ENCODE data around the gene TTC1. TPM values are rescaled to one million over a fixed set of nuclear protein-coding genes. Genes with fewer than 3 reads are reported as not detected.

TTC1 gene
- total RNA-seq, 4 donors from 2014 or later, result 39.9 to 67.9 (median 56.3) TPM

DNA sequence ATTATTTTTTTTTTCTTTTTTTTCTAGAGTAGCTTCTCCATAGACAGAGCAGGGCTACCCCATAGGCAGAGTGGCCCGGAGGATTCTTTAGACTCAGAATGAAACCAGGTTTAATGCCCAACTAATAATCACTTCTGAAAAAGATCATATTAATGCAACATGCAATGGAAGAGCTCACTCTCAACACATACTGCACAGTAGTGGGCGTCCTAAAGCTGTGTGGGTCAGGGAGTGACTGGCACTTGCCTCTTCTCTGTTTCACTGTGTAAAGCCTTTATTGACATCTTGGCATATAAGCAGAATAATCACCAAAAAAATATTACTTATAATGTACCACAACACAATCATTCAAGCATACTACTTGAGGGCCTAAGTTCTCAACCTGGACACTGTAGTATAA lies 99.2 kb downstream of the TTC1 start:
- Histone ChIP-seq H3K4me3 (no peak overlapping the region), H3K4me1 (no peaks in the 10 kb centered on the region), H3K27me3 (no peaks in the 10 kb centered on the region), H3K27ac (no peak overlapping the region), H3K36me3 (peaks cover 0 to 14% of the 10 kb centered on the region in 2 donors), H3K9me3 (no peaks in the 10 kb centered on the region)
- intact Hi-C loops (cut with DNase I; ENCODE audit: low total_unique reads) (no loop called here), in situ Hi-C loops (cut with MboI; ENCODE audit: low sequenced_read_pairs in 4 of 4) (no loop called here)
- DNase-seq, result no peak
- ATAC-seq, result no peak
- no peak for TF ChIP-seq POLR2A (IDR thresholded peaks at IDR 0.05)
- TF ChIP-seq, protein P1, sequence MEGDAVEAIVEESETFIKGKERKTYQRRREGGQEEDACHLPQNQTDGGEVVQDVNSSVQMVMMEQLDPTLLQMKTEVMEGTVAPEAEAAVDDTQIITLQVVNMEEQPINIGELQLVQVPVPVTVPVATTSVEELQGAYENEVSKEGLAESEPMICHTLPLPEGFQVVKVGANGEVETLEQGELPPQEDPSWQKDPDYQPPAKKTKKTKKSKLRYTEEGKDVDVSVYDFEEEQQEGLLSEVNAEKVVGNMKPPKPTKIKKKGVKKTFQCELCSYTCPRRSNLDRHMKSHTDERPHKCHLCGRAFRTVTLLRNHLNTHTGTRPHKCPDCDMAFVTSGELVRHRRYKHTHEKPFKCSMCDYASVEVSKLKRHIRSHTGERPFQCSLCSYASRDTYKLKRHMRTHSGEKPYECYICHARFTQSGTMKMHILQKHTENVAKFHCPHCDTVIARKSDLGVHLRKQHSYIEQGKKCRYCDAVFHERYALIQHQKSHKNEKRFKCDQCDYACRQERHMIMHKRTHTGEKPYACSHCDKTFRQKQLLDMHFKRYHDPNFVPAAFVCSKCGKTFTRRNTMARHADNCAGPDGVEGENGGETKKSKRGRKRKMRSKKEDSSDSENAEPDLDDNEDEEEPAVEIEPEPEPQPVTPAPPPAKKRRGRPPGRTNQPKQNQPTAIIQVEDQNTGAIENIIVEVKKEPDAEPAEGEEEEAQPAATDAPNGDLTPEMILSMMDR (IDR thresholded peaks at IDR 0.05 in 4 of 5, conservative IDR thresholded peaks at IDR 0.05 in 1 of 5), result no peak

Other genes starting within 250 kb of the TTC1 start
- 1 to 10 TPM in 2 of 4 donors, under 1 TPM in 2; 0.61 to 1.9 (median 0.94) TPM for gene ADRA1B, start 92.7 kb upstream of the TTC1 start, total RNA-seq
- 10 to 100 TPM in 2 of 4 donors, 1 to 10 TPM in 2; 5.4 to 13.3 (median 8.6) TPM for gene PWWP2A, start 110.3 kb downstream of the TTC1 start, total RNA-seq
- gene FABP6, start 220.4 kb downstream of the TTC1 start, total RNA-seq, result not detected

Measured in gastrocnemius medialis (tissue), 4 donors.